ENCODE results near the gene PDK4. TPM values are rescaled to one million over a fixed set of nuclear protein-coding genes. Genes with fewer than 3 reads are reported as not detected.
"Not testable (repeated sequence)": the region's sequence is repeated elsewhere in the genome, so short reads cannot be mapped to it uniquely, and the experiment has no call there.

The PDK4 gene
- total and polyA plus RNA-seq, 10 of the 15 experiments (the other 5 are each of a cell fraction or from before 2014, with no cell fraction given): 0.03 to 0.46 TPM; not detected in 8

DNA sequence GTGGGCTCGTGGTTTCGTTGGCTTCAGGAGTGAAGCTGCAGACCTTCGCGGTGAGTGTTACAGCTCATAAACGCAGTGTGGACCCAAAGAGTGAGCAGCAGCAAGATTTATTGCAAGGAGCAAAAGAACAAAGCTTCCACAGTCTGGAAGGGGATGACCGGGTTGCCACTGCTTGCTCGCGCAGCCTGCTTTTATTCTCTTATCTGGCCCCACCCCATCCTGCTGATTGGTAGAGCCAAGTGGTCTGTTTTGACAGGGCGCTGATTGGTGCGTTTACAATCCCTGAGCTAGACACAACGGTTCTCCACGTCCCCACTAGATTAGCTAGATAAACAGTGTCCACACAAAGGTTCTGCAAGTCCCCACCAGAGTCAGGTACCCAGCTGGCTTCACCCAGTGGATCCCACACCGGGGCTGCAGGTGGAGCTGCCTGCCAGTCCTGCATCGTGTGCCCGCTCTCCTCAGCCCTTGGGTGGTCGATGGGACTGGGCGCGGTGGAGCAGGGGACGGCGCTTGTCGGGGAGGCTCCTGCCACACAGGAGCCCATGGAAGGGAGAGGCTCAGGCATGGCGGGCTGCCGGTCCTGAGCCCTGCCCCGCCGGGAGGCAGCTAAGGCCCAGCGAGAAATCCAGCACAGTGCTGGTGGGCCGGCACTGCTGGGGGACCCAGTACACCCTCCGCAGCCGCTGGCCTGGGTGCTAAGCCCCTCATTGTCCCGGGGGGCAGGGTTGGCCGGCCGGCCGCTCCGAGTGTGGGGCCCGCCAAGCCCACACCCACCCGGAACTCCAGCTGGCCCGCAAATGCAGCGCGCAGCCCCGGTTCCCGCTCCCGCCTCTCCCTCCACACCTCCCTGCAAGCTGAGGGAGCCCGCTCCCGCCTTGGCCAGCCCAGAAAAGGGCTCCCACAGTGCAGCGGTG lies 44.0 kb downstream of the PDK4 start:
- in situ Hi-C loops (cut with MboI); H3K4me1 ChIP-seq (ENCODE audit: control insufficient read depth, insufficient read depth, low read length); H3K4me3 ChIP-seq; H2AFZ ChIP-seq (ENCODE audit: control insufficient read depth, low read depth, low read length); BruUV-seq (replicated peaks); H3K27ac ChIP-seq (ENCODE audit: control insufficient read depth, insufficient read depth); H3K9ac ChIP-seq (ENCODE audit: control insufficient read depth, insufficient read depth, low read length); DNase-seq (ENCODE audit: low read depth, low spot score); H3K79me2 ChIP-seq (ENCODE audit: control insufficient read depth, insufficient read depth, low read length); RAD21 ChIA-PET (ENCODE audit: unreplicated experiment); CTCF ChIA-PET; FAIRE-seq; H4K20me1 ChIP-seq (ENCODE audit: control insufficient read depth, insufficient read depth); intact Hi-C loops (cut with micrococcal nuclease; ENCODE audit: unreplicated experiment); H3K4me2 ChIP-seq (ENCODE audit: control insufficient read depth, insufficient read depth); H3K36me3 ChIP-seq (ENCODE audit: control insufficient read depth in 2 of 2, insufficient read depth in 2 of 2, low read length in 1 of 2); H3K27me3 ChIP-seq (replicated peaks in 1 of 2; ENCODE audit: control insufficient read depth in 2 of 2, insufficient read depth in 2 of 2, low read length in 1 of 2); H3K9me3 ChIP-seq (replicated peaks; ENCODE audit: control insufficient read depth, insufficient read depth, low read length); ATAC-seq: not testable (repeated sequence)
- POLR2A ChIA-PET: interaction anchor here (0.6 kb wide), 1 partner anchor 56 kb away, joined by 3 read pairs; no protein-coding TSS in a partner anchor
- SMC1A ChIA-PET (ENCODE audit: uncharacterized antibody, unreplicated experiment): interaction anchor here (1.3 to 2.3 kb wide), 2 partner anchors 11 to 24 kb away, joined by 5 to 11 read pairs; no protein-coding TSS in a partner anchor
- WGBS (ENCODE audit: insufficient coverage, insufficient replicate concordance, low lambda C conversion rate, missing lambda C conversion rate): 58% methylated on average over 40 of the region's 45 CpGs

DNA sequence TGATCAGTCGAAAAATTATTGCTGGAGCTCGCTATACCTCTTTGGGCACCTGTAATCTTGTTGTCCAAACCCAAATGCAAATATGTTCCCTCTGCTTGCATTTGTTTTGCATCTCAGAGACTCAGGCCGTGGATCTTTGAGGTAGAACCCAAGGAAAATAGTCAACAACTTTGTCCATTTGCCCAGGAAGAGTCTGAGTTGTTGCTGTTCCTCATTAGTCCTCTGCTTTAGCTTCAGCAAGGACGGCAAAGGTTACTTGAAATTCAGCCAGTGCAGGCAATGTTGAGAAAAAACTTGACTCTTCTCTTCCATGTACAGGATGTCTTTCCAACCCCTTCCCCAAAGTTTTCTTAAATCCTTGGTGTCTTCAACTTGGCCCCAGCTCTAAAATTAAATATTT lies 45.8 kb downstream of the PDK4 start:
- CTCF ChIA-PET: interaction anchor here (0.9 to 1.2 kb wide), 2 partner anchors 88 to 136 kb away, joined by 3 read pairs; no protein-coding TSS in a partner anchor
- no peak for TF ChIP-seq ZZZ3 (IDR thresholded peaks at IDR 0.05; ENCODE audit: control insufficient read depth, insufficient read length, low read depth)
- TF ChIP-seq, protein P1, sequence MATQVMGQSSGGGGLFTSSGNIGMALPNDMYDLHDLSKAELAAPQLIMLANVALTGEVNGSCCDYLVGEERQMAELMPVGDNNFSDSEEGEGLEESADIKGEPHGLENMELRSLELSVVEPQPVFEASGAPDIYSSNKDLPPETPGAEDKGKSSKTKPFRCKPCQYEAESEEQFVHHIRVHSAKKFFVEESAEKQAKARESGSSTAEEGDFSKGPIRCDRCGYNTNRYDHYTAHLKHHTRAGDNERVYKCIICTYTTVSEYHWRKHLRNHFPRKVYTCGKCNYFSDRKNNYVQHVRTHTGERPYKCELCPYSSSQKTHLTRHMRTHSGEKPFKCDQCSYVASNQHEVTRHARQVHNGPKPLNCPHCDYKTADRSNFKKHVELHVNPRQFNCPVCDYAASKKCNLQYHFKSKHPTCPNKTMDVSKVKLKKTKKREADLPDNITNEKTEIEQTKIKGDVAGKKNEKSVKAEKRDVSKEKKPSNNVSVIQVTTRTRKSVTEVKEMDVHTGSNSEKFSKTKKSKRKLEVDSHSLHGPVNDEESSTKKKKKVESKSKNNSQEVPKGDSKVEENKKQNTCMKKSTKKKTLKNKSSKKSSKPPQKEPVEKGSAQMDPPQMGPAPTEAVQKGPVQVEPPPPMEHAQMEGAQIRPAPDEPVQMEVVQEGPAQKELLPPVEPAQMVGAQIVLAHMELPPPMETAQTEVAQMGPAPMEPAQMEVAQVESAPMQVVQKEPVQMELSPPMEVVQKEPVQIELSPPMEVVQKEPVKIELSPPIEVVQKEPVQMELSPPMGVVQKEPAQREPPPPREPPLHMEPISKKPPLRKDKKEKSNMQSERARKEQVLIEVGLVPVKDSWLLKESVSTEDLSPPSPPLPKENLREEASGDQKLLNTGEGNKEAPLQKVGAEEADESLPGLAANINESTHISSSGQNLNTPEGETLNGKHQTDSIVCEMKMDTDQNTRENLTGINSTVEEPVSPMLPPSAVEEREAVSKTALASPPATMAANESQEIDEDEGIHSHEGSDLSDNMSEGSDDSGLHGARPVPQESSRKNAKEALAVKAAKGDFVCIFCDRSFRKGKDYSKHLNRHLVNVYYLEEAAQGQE (IDR thresholded peaks at IDR 0.05; ENCODE audit: low read depth, low read length): no peak
- no peak for TF ChIP-seq PML (IDR thresholded peaks at IDR 0.05; ENCODE audit: low read length)
- TF ChIP-seq MEF2B (IDR thresholded peaks at IDR 0.05; ENCODE audit: partially characterized antibody, poor library complexity, severe bottlenecking): no peak
- TF ChIP-seq STAT3 (IDR thresholded peaks at IDR 0.05; ENCODE audit: low read depth, low read length): no peak
- TF ChIP-seq DPF2 (IDR thresholded peaks at IDR 0.05): no peak
- no peak for TF ChIP-seq CBFB (IDR thresholded peaks at IDR 0.05; ENCODE audit: low read depth)
- no peak for TF ChIP-seq KLF5 (IDR thresholded peaks at IDR 0.05; ENCODE audit: partially characterized antibody)
- TF ChIP-seq, protein P2, sequence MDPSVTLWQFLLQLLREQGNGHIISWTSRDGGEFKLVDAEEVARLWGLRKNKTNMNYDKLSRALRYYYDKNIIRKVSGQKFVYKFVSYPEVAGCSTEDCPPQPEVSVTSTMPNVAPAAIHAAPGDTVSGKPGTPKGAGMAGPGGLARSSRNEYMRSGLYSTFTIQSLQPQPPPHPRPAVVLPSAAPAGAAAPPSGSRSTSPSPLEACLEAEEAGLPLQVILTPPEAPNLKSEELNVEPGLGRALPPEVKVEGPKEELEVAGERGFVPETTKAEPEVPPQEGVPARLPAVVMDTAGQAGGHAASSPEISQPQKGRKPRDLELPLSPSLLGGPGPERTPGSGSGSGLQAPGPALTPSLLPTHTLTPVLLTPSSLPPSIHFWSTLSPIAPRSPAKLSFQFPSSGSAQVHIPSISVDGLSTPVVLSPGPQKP (IDR thresholded peaks at IDR 0.05; ENCODE audit: low read depth, low read length): no peak

More for the DNA sequence above, 45.8 kb downstream of the PDK4 start:
- no peaks in the 10 kb centered on the region; a peak in 1 of 4 replicates for H3K27me3 ChIP-seq (replicated peaks in 1 of 2; ENCODE audit: control insufficient read depth in 2 of 2, insufficient read depth in 2 of 2, low read length in 1 of 2)
- in situ Hi-C loops (cut with MboI) (no loop called here), intact Hi-C loops (cut with micrococcal nuclease; ENCODE audit: unreplicated experiment) (no loop called here)
- H3K9me3 ChIP-seq (replicated peaks; ENCODE audit: control insufficient read depth, insufficient read depth, low read length): no peaks in the 10 kb centered on the region
- no peak overlapping the region for H3K4me3 ChIP-seq
- no peak overlapping the region for H3K9ac ChIP-seq (ENCODE audit: control insufficient read depth, insufficient read depth, low read length)
- H4K20me1 ChIP-seq (ENCODE audit: control insufficient read depth, insufficient read depth): no peaks in the 10 kb centered on the region
- no peaks in the 10 kb centered on the region for H3K36me3 ChIP-seq (ENCODE audit: control insufficient read depth in 2 of 2, insufficient read depth in 2 of 2, low read length in 1 of 2)
- 4% methylated on average over 4 of the region's 4 CpGs for WGBS (ENCODE audit: insufficient coverage, insufficient replicate concordance, low lambda C conversion rate, missing lambda C conversion rate)
- FAIRE-seq (no peak), DNase-seq (ENCODE audit: low read depth, low spot score) (no peak), ATAC-seq (no peak)
- RAD21 ChIA-PET (ENCODE audit: unreplicated experiment): no interaction called here
- H3K79me2 ChIP-seq (ENCODE audit: control insufficient read depth, insufficient read depth, low read length): no peaks in the 10 kb centered on the region
- H3K27ac ChIP-seq (ENCODE audit: control insufficient read depth, insufficient read depth): no peak overlapping the region
- SMC1A ChIA-PET (ENCODE audit: uncharacterized antibody, unreplicated experiment): interaction anchor here (2.3 kb wide), 1 partner anchor 9 kb away, joined by 11 read pairs; no protein-coding TSS in a partner anchor
- no peak overlapping the region for H3K4me2 ChIP-seq (ENCODE audit: control insufficient read depth, insufficient read depth)
- H3K4me1 ChIP-seq (ENCODE audit: control insufficient read depth, insufficient read depth, low read length): no peaks in the 10 kb centered on the region
- no TSS peak for BruUV-seq (replicated peaks)
- H2AFZ ChIP-seq (ENCODE audit: control insufficient read depth, low read depth, low read length): no peak overlapping the region
- POLR2A ChIA-PET: no interaction called here

Data from GM12878 (cell line).